Kidney epithelial cell (primary cell): ENCODE results near the gene OR1D5. TPM values are rescaled to one million over a fixed set of nuclear protein-coding genes. Genes with fewer than 3 reads are reported as not detected.

ENCODE experiments used
- DNase-seq: peaks from one replicate; pipeline ENCODE4 v3.0.0-alpha.2; 2010; ENCODE audit warnings: low read depth
- H3K27me3 ChIP-seq: 2 replicates; pipeline ENCODE4 v1.6.0; 2011; ENCODE audit warnings: low read length; ENCODE audit not compliant: control insufficient read depth, insufficient read depth
- H3K36me3 ChIP-seq: 2 replicates; pipeline ENCODE4 v1.5.1; 2011; ENCODE audit warnings: low read length; ENCODE audit not compliant: control insufficient read depth, insufficient read depth
- H3K4me3 ChIP-seq: 2 replicates; pipeline ENCODE4 v1.5.1; 2011; ENCODE audit warnings: low read depth, mild to moderate bottlenecking, control low read depth, low read length
- CTCF ChIP-seq: IDR thresholded peaks from 2 replicates; pipeline ENCODE4 v1.5.1; 2011; ENCODE audit warnings: mild to moderate bottlenecking, moderate library complexity, low read length, control low read depth, inconsistent platforms; ENCODE audit not compliant: insufficient read depth, poor library complexity, severe bottlenecking
- total RNA-seq: library from RNA; depleted of rRNA; stranded (reverse); fragments of >200 nt; gene quantifications from 2 replicates; pipeline ENCODE4 v1.2.3, GENCODE V29; 2015

The OR1D5 gene
- total RNA-seq, 1 donor from 2014 or later, result not detected

- Histone ChIP-seq H3K27me3 (no peaks in the 10 kb centered on the region), H3K36me3 (peaks cover 1% of the 10 kb centered on the region), H3K4me3 (no peak overlapping the region)
- TF ChIP-seq CTCF, result no peak
- no peak for DNase-seq
Observed at GRCh38 chr17:3026856-3027751, 36.3 kb downstream of the OR1D5 start.

GRCh38 chr17:3026125-3026855 lies 37.1 kb downstream of the OR1D5 start:
- H3K4me3 ChIP-seq, result no peak overlapping the region
- no peak for DNase-seq
- TF ChIP-seq CTCF, result no peak
- no peaks in the 10 kb centered on the region for H3K27me3 ChIP-seq
- H3K36me3 ChIP-seq, result peaks cover 1% of the 10 kb centered on the region

GRCh38 chr17:3025421-3026124 lies 37.8 kb downstream of the OR1D5 start:
- Histone ChIP-seq H3K4me3 (no peak overlapping the region), H3K36me3 (peaks cover 1% of the 10 kb centered on the region), H3K27me3 (no peaks in the 10 kb centered on the region)
- DNase-seq, result no peak
- no peak for TF ChIP-seq CTCF

- Histone ChIP-seq H3K4me3 (no peak overlapping the region), H3K36me3 (peaks cover 1% of the 10 kb centered on the region), H3K27me3 (no peaks in the 10 kb centered on the region)
- DNase-seq, result no peak
- no peak for TF ChIP-seq CTCF
Observed at GRCh38 chr17:3024346-3024745, 39.1 kb downstream of the OR1D5 start.

GRCh38 chr17:3022197-3022596 lies 41.2 kb downstream of the OR1D5 start:
- H3K36me3 ChIP-seq, result peaks cover 1% of the 10 kb centered on the region
- no peaks in the 10 kb centered on the region for H3K27me3 ChIP-seq
- no peak overlapping the region for H3K4me3 ChIP-seq
- TF ChIP-seq CTCF, result no peak
- no peak for DNase-seq
